PFSK-1 (cell line): Measurements from ENCODE around the gene PARD3B.

ENCODE experiments used
- FOXP2 ChIP-seq: optimal IDR thresholded peaks from 2 replicates; pipeline ENCODE3; 2011; ENCODE audit warnings: borderline replicate concordance, control low read depth, inconsistent platforms; ENCODE audit not compliant: insufficient read depth; ENCODE audit errors: extremely low read length, extremely low read depth
- POLR2AphosphoS5 ChIP-seq: IDR thresholded peaks from 2 replicates; pipeline ENCODE4 v1.6.1; 2012; ENCODE audit warnings: low read depth, mild to moderate bottlenecking, control low read depth, low read length, moderate library complexity
- REST ChIP-seq, 2 experiments: IDR thresholded peaks; 2 replicates each; pipeline versions ENCODE4 v1.6.1 to v1.8.0; 2011 to 2012; ENCODE audit warnings: low read depth in 2 of 2, low read length in 2 of 2, control low read depth in 1 of 2, inconsistent platforms in 1 of 2, mild to moderate bottlenecking in 1 of 2, moderate library complexity in 1 of 2; ENCODE audit not compliant: insufficient read depth in 1 of 2
- SIN3A ChIP-seq: IDR thresholded peaks from 2 replicates; pipeline ENCODE4 v1.6.1; 2012; ENCODE audit warnings: mild to moderate bottlenecking, low read length, moderate library complexity, borderline replicate concordance; ENCODE audit not compliant: insufficient read depth
- TAF1 ChIP-seq: IDR thresholded peaks from 2 replicates; pipeline ENCODE4 v1.6.1; 2012; ENCODE audit warnings: low read length, control low read depth, borderline replicate concordance; ENCODE audit not compliant: insufficient read depth

The PARD3B gene

GRCh38 chr2:205078762-205079161, 533.5 kb downstream of the PARD3B start:
- no peak for TF ChIP-seq TAF1
- no peak for TF ChIP-seq REST (IDR thresholded peaks at IDR 0.05; ENCODE audit: insufficient read depth in 1 of 2, low read depth in 2 of 2, low read length in 2 of 2)
- no peak for TF ChIP-seq SIN3A
- no peak for TF ChIP-seq FOXP2
- TF ChIP-seq POLR2AphosphoS5: no peak

- TF ChIP-seq POLR2AphosphoS5 (no peak), FOXP2 (no peak), SIN3A (no peak), REST (IDR thresholded peaks at IDR 0.05; ENCODE audit: insufficient read depth in 1 of 2, low read depth in 2 of 2, low read length in 2 of 2) (no peak), TAF1 (no peak)
These were observed 533.9 kb downstream of the PARD3B start for GRCh38 chr2:205079173-205079572.

GRCh38 chr2:205086662-205087061, 541.4 kb downstream of the PARD3B start:
- no peak for TF ChIP-seq SIN3A
- no peak for TF ChIP-seq FOXP2
- TF ChIP-seq POLR2AphosphoS5: no peak
- no peak for TF ChIP-seq REST (IDR thresholded peaks at IDR 0.05; ENCODE audit: insufficient read depth in 1 of 2, low read depth in 2 of 2, low read length in 2 of 2)
- no peak for TF ChIP-seq TAF1

GRCh38 chr2:205087862-205088261, 542.6 kb downstream of the PARD3B start:
- no peak for TF ChIP-seq FOXP2
- no peak for TF ChIP-seq SIN3A
- TF ChIP-seq REST (IDR thresholded peaks at IDR 0.05; ENCODE audit: insufficient read depth in 1 of 2, low read depth in 2 of 2, low read length in 2 of 2): no peak
- TF ChIP-seq TAF1: no peak
- no peak for TF ChIP-seq POLR2AphosphoS5

GRCh38 chr2:205089958-205090357, 544.7 kb downstream of the PARD3B start:
- TF ChIP-seq REST (IDR thresholded peaks at IDR 0.05; ENCODE audit: insufficient read depth in 1 of 2, low read depth in 2 of 2, low read length in 2 of 2) (no peak), FOXP2 (no peak), SIN3A (no peak), TAF1 (no peak), POLR2AphosphoS5 (no peak)
